NCI-H524 (cell line): ENCODE data around the gene CAMKMT.
A peak's percentile ranks its signal among the peaks of the same experiment; 100 is the strongest.

Source experiments
- DNase-seq, 2 experiments: peaks; one replicate each; lab custom pipeline; 2025; lab: John Stamatoyannopoulos, UW

The CAMKMT gene

DNA sequence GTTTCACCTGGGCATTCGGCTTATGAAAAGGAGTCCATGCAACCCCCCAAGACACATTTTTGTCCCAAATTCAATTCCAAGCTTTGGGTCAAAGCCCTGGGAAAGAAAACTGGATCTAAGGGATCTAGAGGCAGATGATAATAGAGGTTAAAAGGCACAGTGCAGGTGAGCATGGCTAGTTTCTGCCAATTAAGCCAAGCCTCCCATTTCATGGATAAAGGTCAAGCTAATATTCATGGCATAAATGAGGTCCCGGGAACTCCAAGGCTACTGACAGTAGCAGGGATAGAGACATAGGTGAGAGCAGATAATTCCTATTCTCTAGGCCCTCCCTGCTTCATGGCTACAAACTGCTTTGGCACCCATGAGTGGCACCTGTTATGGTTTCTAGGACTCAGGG lies 83.1 kb downstream of the CAMKMT start:
- DNase-seq, result no peak

- DNase-seq, result no peak
These were observed 87.2 kb downstream of the CAMKMT start for GRCh38 chr2:44448860-44449527.

DNA sequence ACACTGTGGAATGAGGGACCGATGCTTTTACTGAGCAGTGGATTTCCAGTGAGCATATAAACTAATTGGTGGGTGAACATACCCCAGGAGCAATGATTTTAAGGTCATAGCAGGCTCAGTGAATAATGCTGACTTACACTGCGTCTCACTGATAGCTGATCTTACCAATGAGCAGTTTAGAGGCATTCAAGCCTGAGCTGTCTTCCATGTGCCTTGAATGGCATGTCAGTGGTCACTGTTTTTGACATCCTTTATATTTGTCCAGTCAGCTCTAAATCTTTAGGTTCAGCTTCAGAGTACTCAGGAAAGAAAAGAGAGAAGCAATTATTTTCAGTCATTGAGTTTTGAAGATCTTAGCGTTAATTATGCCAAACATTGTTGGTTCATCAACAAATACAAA lies 88.3 kb downstream of the CAMKMT start:
- no peak for DNase-seq

DNA sequence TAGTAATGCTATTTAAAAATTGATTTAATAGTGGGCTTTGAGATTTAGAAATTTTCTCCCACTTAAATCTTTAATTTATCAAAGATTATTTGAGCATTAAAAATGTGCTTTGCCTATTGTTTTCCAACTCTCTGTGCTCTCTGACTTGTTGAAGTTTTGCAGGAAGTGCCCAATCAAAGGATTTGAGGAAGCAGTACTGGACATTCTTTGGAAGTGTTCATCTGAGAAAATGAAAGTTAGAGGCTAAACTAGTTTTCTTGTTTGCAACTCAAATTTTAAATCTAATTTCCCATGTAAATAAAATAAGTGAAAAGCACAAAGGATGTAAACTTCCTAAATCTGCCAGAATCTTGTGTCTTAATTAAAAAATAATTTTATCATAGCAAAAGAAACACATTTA lies 89.1 kb downstream of the CAMKMT start:
- DNase-seq, result no peak

- DNase-seq, result no peak
These were observed 90.4 kb downstream of the CAMKMT start for GRCh38 chr2:44452069-44452583.

DNA sequence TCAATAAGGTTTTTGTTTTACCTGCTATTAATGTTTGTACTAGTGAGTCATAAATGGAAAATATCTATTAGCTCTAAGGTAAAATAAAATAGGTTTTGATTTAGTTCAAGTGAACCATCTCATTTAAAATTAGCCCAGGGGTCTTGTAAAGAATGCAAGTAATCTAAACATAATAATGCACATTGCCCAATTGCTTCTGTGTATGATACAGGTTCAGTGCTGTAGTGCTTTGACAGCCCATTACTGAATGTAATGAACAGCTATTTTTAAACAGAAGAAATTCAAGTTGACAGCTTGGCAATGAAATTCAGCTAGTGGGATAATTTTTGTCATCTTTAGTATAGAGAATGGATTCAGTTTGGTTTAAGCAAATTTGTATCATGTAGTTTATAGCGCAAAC lies 91.5 kb downstream of the CAMKMT start:
- DNase-seq, result no peak

DNA sequence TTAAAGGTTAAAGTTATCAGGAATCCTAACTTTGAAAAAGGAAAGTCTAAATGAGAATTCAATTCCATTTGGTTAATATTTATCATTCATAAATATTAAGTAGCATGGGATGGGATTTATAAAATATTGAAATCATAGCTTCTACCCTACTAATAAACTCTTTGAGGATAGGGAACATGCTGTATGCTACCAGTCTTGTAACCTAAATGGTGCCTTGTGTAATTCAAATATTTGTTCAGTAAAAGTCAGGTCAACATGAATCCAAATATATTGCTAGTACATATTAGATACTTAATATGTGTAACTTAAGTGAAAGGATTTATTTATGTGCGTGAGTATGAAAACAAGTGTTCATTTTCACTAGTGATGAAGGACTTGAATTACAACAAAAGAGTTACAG lies 94.1 kb downstream of the CAMKMT start:
- DNase-seq, result no peak

- no peak for DNase-seq
These were observed 95.2 kb downstream of the CAMKMT start for GRCh38 chr2:44456946-44457345.

DNA sequence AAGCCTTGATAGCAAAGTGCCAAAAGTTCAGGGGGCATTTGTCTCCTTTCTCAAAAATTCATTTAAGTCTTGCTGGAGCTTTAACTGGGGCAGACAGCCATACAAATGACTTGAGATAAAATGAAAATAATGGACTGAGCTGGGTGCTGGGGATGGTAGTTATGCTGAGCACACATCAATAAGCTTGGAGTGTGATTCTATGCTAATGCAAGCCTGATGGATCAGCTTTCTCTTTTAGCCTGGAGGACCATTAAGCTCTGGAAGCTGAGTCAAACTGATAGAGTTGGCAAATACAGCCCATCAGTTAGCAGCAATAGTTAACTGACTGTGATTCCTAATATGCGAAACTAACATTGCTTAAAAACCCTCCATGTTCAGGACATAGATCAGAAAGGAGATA lies 98.0 kb downstream of the CAMKMT start:
- DNase-seq, result no peak

- no peak for DNase-seq
These were observed 101.4 kb downstream of the CAMKMT start for GRCh38 chr2:44462934-44463849.

DNA sequence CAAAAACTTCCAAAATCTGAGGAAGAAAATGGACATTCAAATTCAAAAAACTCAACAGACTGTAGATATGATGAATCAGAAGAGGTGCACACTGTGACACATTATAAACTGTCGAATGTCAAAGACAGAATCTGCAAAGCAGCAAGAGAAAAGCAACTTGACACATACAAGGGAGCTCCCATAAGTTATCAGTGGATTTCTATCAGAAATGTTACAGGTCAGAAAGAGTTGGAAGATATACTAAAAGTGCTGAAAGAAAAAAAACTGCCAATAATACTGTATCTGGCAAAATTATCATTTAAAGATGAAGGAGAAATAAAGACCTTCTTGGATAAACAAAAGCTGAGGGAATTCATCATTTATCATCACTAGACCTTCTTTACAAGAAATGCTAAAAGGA lies 102.7 kb downstream of the CAMKMT start:
- no peak for DNase-seq

DNA sequence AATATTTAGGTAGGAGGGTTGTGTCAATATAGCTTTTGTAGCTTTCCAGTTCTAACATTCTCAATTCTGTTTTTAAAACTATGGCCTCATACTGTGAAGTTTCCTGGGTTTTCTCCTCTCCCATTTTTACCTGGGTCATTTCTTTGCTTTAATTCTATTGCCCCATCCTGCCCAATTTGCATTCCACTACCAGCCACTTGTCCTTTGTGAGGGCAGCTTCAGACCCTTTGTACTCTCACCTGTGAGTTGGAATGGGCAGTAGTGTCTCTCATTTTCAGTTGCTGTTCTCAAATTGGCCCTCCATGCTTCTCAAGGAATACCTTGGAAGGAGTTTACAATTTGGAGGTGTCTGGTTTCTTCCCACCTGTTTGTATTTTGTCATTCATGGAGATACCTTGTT lies 108.4 kb downstream of the CAMKMT start:
- DNase-seq, result no peak

- DNase-seq, result no peak
These were observed 116.1 kb downstream of the CAMKMT start for GRCh38 chr2:44477657-44478414.

DNA sequence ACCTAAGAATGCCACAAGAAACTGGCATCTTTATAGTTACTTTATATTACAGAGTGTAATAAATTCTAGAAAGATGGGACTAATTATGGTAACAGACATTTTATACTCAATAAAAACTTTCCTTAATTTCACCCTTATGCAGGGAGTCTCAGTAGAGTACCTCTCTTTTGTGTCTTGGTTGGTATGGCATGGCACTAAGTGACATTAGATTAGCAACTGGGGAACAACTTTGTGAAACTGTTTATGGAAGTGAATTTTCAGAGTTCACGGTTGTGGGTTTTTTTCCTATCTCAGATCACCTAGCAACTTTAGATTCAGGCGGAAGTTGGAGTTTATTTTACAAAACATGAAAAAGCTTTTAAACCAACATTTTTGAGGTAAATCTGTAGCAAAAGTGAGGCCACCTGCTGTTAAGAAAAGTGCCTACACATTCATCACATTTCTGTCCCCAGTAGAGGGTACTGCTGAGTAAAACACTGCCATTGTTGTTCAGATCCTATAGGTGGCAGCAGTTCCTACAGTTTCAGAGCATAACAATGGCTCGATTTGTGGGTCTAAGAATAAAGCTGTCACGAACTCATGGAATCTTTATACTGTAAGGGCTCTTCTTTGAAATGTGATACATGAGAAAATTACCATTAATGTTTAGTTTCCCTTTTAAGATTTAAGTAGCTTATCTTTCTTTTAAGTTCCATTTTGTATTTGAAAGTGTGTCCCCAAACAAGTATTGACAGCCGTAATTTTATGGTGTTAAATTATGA lies 117.6 kb downstream of the CAMKMT start:
- peak; percentile 77 to 91 for DNase-seq

DNA sequence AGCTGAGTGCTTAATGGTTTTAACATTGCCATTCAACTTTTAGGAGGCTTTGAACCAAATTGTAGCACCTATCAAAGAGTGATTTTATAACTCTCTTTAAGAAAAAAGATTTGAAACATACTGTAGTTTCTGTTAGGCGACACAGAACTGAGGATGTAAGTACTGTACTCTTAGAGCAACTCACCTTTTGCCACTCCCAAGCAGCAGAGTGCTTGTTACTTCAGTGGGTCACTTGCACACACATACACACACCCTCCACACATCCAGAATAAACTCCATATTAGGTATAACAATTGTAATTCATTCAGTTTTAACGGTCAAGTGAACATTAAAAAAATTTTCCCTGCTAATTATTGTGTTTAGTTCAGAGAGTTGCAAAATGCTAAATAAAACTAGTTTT lies 118.3 kb downstream of the CAMKMT start:
- DNase-seq, result no peak

GRCh38 chr2:44487052-44487451 lies 125.3 kb downstream of the CAMKMT start:
- DNase-seq, result no peak

DNA sequence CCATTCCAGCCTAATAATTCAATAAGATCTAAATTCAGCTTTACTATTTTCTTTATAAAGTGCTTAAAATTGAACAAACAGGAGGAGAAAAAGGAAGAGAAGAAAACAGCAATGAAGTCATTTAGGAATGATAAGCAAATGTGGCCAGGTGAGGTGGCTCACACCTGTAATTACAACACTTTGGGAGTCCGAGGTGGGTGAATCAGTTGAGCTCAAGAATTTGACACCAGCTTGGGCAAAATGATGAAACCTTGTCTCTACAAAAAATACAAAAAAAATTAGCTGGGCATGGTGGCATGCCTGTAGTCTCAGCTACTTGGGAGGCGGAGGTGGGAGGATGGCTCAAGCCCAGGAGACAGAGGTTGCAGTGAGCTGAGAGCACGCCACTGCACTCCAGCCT lies 129.0 kb downstream of the CAMKMT start:
- DNase-seq, result no peak

GRCh38 chr2:44494006-44494405 lies 132.3 kb downstream of the CAMKMT start:
- no peak for DNase-seq

GRCh38 chr2:44495035-44495434 lies 133.3 kb downstream of the CAMKMT start:
- DNase-seq, result no peak

GRCh38 chr2:44495544-44495943 lies 133.8 kb downstream of the CAMKMT start:
- no peak for DNase-seq

DNA sequence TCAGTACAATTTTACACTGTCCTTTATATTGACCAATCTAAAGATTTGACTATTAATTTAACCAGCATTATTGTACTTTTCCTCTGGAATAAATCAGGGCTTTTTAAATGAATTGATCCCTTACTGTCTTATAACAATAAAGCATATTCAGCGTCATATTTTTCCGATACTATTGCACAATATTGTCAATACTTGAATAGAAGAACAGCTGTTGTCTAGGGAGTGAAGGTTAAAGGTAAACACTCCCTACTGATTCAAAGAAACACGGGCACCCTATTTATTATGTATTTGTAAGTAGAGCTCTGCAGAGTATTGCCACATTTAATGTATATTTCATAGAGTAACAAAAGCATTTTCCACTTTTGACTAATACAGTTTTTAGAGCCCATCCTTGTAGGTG lies 134.4 kb downstream of the CAMKMT start:
- no peak for DNase-seq

DNA sequence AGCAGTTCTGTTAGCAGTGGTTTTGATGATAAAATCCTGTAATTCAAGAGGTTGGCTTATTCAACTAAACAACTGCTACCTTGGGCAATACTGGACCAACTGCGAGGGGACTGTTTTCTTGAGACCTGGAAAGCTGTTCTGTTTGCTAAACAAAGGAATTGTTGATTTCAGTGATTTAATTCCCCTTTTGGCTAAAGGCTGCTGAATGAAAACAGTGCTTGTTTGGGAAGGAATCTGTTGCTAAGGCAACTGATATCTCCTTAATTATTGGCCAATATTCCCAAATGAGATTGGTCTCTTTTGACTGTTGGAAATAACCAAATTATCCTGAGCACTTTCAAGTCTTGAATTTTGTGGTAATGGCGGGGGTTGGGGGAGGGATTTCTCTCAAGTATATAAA lies 136.8 kb downstream of the CAMKMT start:
- no peak for DNase-seq
